NCI-H2029 treated with DMSO at 0.1 percent for 48 hours (cell line): ENCODE measurements around the gene CACHD1.

Source experiments
- DNase-seq: peaks from one replicate; lab custom pipeline; 2025; lab: John Stamatoyannopoulos, UW

Gene CACHD1

DNA sequence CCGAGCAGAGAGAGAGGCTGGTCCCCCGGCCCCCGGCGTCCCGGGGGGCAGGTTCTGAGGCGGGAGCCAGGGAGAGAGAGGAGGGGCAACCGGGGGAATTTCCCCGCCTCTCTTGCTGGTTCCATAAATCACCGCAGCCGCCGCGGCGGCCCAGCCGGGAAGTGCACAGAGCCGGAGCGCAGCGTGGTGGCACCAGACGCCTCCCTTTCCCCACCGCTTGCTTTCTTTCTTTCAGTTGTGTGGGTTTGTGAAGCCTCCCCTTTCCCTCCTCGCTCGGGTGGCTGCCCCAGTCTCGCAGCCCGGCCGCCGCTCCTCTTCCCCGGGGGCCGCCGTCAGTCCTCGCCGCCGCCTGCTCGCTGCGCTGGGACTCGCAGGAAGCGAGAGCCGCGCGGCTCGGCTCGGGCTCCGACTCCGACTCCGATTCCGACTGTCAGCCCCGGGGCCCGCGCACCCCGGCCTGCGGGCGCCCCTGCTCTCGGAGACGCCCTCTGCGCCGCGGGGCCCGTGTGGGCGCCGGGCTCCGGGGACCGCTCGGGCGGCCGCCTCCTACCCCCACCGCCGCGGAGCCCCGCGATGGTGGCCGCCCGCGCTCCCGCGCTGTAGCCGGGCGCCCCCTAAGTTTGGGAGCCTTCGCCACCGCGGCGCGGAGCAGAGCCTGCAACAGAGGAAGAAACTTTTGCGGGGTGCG lies at the start of gene CACHD1:
Gene CACHD1 (plus strand): TSS at position 153 of the 688 bp plus-strand sequence. CDS start 616 bp downstream, outside the sequence.
- peak; percentile 81 for DNase-seq

DNA sequence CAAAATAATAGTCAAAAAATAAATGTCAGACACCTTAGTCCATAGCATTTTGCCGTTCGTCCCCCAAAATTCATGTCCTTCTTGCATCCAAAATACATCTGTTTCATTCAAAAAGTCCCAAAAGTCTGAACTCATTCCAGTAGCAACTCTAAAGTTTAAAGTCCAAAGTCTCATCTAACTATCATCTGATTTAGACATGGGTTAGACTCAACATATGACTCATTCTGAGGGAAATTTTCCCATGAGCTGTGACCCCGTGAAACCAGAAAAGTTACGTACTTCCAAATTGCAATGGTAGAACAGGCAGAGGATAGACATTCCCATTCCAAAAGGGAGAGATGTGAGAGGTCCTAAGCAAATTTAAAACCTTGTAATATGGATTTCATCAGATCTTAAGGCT lies 48.6 kb upstream of the CACHD1 start:
- DNase-seq, result no peak

DNA sequence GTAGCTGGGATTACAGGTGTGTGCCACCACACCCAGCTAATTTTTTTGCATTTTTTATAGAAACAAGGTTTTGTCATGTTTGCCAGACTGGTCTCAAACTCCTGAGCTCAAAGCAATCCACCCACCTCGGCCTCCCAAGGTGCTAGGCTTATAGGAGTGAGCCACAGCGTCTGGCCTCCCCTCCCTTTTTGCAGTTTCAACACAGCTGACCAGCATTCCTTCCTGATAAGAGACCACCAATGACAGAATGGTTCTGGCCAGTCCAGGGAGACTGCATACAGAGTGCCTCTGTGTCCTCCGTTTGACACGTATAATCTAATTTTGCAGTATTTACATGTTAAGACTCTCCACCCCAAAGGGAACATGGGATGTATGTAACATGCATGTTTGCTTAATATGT lies 46.4 kb upstream of the CACHD1 start:
- no peak for DNase-seq

DNA sequence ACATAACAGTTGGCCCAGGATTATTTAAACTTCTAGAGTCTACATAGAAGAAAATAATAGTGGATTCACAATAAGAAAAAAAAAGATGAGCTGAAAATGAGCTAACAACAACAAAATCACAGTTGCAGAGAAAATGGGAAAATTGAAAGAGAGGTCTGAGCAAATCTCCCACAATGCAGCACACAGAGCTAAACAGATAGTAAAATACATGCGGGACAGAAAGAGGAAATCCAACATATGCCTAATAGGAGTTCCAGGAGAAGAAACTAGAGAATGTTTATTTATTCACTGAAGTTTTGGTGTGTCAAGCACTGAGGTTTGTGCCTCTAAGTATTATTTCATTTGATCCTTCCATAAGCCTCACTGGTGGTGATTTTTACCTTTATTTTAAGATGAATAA lies 45.5 kb upstream of the CACHD1 start:
- DNase-seq, result no peak

DNA sequence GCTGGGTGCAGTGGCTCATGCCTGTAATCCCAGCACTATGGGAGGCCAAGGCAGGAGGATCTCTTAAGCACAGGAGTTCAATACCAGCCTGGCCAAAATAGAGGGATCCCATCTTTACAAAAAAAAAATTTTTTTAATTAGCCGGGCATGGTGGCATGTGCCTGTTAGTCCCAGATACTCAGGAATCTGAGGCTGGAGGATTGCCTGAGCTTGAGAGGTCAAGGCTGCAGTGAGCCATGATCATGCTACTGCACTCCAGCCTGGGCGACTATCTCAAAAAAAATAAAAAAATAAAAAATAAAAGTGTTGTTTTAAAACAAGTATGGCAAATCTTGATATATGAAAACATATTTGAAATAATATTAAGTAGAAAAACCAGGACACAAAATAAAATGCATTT lies 44.4 kb upstream of the CACHD1 start:
- DNase-seq, result no peak

DNA sequence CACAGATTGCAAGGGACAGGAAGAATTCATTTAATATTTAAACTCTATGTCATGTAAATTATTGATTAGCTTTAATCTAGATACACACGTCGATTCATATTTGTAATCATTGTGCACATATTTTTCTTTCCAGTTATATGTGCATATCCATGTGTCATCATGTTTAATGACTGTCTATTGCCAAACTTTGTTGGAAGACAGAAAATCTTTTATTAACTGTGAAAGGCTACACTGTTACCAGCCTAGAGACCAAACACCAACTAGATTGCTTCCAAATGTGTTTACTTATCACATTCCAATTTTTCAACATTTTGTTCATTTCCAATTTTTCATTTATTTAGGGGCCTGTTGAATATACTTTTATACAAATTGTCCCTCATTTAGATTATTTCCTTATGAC lies 43.2 kb upstream of the CACHD1 start:
- DNase-seq, result no peak

DNA sequence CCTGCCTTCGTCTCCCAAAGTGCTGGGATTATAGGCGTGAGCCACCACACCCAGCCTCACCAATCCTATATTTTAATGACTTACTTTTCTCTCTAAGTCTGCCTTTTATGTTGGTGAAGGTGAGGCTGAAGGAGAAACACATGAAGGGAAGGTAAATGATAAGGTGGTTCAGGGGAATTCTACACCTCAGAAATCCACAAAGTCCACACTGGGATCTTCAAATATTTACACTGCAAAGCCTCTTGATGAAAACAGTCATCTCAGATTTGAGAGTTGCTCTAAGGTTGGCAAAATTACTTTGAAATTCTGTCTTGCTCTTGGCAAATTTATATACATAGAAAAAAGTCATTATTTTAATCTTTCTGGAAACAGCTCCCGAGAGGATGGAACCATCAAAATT lies 42.0 kb upstream of the CACHD1 start:
- DNase-seq, result no peak

DNA sequence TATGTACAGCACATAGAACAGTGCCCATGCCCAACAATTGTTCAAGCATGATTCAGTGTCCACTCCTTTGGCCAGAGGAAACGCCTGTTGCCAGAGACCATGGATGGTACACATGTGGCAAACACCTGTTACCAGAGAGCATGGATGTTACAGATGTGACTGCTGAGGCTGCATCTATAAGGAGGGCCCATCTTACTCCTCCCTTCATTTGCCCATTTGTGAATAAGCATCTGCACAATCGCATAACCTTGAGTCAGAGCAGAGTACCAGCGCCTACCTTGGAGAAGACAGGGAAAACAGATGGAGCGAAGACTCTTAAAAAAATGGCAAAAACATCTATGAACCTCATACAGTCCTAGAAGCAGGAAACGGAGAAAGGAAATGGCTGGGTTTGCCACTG lies 36.6 kb upstream of the CACHD1 start:
- no peak for DNase-seq

DNA sequence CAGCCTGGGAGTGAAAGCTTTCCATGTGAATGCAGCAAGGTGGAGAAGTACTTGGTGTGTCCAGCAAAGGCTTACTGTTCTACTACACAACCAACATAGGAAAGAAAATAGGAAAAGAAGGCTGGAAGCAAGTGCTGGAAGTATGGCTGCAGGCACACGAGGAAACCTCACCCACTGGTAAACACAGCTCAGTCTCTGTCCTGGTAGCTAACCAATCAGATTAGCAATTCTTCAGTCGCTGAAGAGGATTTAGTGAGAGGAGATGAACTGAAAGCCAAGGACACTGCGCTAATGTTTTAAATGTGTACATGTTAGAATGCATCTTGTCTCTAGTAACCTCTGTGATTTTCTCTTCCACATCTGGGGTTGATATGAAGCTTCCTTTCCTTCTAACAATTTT lies 36.2 kb upstream of the CACHD1 start:
- DNase-seq, result no peak

DNA sequence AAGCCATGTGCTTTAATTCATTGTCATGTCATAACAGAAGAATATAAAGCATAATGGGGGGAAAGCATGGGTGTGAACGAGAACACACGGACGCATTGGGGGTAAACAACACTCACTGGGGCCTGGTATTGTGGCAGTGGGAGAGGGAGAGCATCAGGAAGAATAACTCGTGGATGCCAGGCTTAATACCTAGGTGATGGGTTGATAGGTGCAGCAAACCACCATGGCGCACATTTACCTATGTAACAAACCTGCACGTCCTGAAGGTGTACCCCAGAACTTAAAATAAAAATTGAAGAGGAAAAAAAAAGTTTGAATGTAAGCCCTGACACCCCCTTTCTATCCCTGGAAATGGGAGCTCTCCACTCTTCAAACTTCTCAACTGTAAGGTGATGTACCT lies 34.9 kb upstream of the CACHD1 start:
- no peak for DNase-seq

DNA sequence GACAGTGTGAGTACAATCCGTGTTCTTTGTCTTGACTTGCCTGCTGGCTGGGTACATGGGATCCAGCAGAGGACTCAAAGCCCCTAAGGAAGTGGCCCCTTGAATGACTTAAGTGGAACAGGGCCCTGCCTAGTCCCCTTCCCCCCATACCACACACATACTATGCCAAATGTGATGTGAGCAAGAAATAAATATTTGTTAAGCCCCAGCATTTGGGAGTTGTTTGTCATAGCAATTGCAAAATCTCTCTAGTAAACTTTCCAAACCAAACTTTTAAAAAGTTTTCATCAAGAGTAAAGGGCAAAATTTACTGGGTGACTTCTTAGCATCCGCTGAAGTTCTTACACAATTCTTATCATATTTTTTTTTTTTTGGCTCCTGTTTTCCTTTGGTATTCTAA lies 32.5 kb upstream of the CACHD1 start:
- no peak for DNase-seq

DNA sequence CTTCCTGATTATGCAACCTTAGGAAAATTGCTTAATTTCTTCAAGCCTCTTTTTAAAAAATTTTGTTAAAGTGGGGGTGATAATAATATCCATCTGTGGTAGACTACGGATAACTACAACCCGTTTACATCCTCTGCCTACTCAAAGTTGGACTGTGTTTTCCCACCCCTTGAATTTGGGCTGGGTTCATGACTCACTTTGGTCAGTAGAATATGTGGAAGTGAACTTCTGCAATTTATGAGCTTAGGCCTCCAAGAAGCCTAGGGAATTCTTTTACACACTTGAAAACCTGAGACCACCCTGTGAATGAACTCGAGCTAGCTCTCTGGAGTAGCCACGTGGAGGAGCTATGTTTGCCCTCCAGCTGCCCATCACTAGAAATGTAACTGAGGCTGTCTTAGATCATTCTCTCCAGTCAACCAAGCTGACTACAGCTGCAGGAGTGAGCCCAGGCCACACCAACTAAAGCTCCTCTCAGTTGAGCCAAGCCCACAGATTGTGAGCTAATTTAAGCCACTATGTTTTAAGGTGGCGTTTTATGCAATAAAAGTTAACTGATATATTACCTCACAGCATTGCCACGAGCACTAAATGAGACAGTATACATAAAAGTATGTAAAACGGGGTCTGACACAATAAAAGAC lies 29.6 kb upstream of the CACHD1 start:
- no peak for DNase-seq

DNA sequence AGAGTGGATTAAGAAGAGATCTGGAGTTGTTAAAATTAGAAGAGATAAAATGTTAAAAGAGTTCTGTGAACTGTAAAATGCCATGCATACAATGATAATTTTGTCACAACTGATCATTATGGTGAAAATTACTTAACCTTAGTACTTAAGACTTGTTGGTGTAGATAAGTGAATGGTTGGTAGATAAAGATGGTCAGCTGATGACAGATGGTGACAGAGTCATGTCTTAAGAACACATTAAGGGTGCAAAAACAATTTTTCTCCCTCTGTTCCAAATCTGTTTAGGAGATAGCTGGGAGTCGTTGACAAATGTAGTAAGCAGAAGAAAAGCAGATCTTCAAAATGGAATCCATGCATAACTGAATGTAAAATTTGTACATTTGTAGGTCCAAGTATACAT lies 18.5 kb upstream of the CACHD1 start:
- no peak for DNase-seq

DNA sequence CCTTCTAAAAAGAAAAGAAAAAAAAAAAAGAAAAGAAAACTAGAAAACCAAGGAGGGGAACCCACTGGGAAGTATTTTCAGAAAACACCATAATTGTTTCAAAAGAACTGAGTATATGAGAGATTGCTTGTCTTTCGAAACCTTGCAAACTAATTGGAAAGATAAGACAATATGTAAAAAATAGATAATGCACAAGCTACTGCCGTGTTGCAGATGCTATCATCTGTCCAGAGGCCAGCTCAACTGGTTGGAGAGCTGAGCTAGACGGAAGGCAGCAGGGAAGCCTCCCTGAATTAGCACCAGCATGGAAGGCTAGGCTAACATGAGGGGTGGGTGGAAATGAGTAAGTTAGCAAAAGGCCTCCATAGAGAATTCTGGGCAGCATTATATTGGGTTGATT lies 16.2 kb upstream of the CACHD1 start:
- no peak for DNase-seq

DNA sequence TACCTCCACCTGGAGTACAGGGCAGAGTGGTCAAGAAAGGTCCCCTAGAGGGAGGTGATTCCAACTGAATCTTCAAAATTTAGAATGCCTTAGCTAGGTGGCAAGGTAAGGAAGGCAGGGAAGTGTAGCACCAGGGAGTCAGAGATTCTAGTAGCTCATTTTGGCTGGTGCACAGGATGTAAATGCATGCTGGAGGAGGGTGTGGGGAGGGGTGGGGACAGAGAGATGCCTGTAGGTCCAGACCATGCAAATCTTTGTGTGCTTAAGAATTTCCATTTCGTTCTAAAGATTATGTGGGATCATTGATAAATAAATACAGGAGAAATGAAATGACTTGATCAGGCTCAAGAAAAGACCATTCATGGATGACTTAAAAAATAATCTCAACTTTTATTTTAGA lies 11.0 kb upstream of the CACHD1 start:
- no peak for DNase-seq

DNA sequence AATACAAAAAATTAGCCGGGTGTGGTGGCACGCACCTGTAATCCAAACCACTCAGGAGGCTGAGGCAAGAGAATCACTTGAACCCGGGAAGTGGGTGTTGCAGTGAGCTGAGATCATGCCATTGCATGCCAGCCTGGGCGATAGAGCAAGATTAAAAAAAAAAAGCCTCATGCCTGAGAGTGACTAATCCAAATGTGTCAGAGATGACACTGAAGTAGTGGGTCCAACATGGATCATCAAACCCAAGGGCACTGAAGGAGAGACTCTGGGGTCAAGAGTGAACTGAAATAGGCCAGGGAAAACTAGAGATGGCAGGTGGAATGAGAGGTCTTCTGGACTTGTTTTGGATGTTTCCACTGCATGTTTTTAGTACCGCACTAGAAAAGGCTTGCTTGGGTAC lies 10.2 kb upstream of the CACHD1 start:
- no peak for DNase-seq

DNA sequence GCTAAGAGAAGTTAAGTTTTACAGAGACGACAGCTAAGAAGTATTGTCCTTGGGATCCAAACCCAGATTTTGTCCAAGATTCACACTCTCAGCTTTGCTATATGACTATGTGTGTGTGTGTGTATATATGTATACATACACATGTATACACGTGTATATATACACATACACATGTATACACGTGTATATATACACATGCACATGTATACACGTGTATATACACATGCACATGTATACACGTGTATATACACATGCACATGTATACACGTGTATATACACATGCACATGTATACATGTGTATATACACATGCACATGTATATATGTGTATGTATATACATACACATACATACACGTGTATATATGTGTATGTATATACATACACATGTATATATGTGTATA lies 3.9 kb upstream of the CACHD1 start:
- no peak for DNase-seq

DNA sequence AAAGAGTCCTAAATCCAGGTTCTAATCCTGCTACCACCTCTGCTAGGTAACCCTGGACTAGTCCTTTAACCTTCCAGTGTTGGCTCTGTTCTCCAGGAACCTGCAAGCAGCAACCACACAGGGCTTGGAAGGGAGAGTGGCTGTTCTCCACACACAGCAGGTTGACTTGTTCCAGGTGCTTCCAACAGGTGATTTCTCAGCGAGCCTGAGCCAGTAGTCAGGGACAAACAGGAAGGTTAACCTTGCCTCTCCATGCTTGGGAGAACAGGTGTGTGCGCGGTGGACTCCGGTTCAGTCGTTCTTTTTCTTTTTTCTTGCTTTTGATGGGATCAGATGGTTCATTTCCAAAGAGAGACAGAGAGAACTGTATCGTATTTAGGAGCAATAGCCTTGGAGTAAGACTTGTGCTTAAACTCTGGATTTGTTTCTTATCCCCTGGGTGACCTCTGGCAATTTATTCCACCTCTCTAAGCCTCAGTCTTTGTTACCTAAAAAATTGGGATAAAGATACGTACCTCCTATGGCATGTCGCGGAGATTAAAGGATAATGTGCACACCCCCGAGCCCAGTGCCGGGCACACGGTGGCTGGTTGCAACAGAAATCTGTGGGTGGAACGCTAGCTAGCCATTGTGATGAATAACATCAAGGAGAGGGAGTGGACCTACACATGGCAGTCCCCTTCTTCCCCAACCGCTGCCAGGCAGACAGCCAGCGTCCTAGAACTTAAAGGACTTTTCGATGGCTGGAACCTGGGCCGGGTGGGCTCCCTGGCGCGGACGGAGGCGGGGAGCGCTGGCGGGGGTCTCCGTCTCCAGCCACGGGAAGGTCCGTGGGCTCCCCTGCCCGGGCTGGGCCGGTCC lies 583 bp upstream of the CACHD1 start:
- DNase-seq, result no peak

DNA sequence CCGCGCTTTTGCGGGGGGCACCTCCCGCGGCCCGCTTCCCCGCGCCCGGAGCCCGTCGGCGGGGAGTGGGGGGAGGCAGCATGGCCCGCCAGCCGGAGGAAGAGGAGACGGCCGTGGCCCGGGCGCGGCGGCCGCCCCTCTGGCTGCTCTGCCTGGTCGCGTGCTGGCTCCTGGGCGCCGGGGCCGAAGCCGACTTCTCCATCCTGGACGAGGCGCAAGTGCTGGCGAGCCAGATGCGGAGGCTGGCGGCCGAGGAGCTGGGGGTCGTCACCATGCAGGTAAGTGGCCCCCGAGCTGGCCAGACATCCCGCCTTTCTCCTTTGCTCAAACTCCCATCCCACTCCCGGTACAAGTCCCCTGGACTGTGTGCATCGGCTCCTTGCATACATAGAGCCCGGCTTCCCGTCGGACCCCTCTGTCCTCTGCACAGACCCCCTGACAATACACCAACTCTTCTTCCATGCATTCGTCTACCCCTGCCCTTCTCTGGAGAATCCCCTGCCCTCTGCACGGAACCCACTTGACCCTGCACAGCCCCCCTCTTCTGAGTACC lies 812 bp downstream of the CACHD1 start:
- no peak for DNase-seq

DNA sequence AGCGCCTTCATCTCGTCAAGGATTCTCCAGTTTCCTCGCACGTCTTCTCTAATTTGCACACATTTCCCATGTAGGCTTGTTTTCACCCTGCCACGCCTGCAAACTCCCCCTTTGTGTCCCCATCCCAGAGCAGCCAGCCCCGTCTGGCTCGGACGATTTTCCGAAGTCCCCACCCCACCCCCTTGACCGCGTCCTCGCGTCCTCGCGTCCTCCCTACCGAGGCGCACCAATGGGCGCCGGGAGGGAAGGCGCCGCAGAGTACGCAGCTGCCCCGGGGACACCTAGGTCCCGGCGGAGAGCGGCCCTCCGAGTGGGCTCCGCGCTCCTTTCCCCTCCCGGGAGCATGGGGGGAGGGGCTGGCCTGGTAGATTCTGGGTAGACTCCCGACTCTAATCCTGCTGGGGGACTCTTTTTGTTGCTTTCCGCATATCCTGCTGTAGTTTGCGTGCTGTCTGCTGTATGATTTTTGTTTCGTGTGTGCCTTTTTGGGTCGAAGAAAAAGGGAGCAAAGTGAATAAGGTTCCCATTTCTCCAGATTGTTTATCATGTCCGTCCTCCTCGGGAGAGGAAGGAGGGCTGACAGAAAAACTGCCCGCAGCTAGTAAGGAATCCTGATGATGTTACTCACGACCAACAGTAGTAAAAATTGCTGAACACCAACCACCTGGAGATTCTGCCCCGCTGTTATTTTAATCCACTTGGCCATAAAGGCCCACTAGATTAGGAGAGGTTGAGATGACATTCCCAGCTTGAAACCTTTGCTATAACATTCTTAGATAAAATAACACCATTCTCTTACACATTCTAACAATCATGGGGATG lies 1.5 kb downstream of the CACHD1 start:
- DNase-seq, result no peak

DNA sequence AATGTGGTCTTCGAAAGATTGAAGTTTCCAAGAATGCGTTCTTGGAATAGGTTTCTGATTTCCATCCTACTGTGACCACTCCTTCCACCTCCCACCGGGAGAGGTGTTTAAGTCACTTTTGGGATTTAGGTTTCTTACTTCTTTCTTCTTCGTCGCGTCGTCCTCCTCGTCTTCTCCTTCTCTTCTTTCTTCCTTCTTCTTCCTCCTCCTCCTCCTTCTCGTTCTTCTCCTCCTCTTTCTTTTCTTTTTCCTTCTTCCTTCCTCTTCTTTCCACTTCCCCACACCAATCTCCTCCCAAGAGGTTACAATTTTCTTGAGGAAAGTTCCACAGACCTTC lies 2.1 kb downstream of the CACHD1 start:
- no peak for DNase-seq

DNA sequence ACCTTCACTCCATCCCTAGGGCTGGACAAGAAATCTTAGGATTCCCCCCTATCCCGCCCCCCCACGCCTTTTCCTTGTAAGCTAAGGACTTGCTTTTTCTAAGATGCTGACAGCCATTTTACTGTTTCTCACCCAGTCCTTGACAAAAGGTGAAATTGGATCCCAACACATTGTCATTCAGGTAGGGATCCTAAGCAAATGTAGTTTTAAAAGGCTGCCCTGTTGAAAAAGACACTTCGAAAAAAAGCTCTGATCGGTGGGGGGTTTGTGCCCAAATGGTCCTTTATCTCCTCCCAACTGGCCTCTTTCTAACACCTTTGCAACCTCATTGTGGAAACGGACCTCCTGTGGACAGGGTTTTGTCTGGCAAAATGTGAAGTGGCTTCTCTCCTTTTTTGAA lies 2.9 kb downstream of the CACHD1 start:
- no peak for DNase-seq
